NCI-H1694 treated with DMSO at 0.1 percent for 48 hours (cell line): Measurements from ENCODE around the gene FOXG1.

ENCODE experiments used
- DNase-seq: peaks from one replicate; lab custom pipeline; 2025; lab: John Stamatoyannopoulos, UW

The FOXG1 gene

GRCh38 chr14:28766469-28766955 is at the start of gene FOXG1:
TSS of gene FOXG1 (plus strand) at chr14:28766787. CDS start at chr14:28767280, 493 bp downstream.
- peak; percentile 99 for DNase-seq

- DNase-seq, result no peak
Measured at GRCh38 chr14:28719130-28719529, 47.5 kb upstream of the FOXG1 start.

- no peak for DNase-seq
Measured at GRCh38 chr14:28731358-28731757, 35.2 kb upstream of the FOXG1 start.

GRCh38 chr14:28742171-28742846 is 24.3 kb upstream of the FOXG1 start:
- DNase-seq, result no peak

- DNase-seq, result no peak
Measured at GRCh38 chr14:28744126-28744525, 22.5 kb upstream of the FOXG1 start.

- DNase-seq, result no peak
Measured at GRCh38 chr14:28745176-28745575, 21.4 kb upstream of the FOXG1 start.

GRCh38 chr14:28746247-28746646 is 20.3 kb upstream of the FOXG1 start:
- no peak for DNase-seq

- DNase-seq, result peak; percentile 79
Measured at GRCh38 chr14:28751467-28752058, 15.0 kb upstream of the FOXG1 start.

GRCh38 chr14:28754209-28754985 is 12.2 kb upstream of the FOXG1 start:
- peak; percentile 76 for DNase-seq

GRCh38 chr14:28755198-28755815 is 11.3 kb upstream of the FOXG1 start:
- DNase-seq, result no peak

- no peak for DNase-seq
Measured at GRCh38 chr14:28755884-28756268, 10.7 kb upstream of the FOXG1 start.

GRCh38 chr14:28756269-28756883 is 10.2 kb upstream of the FOXG1 start:
- no peak for DNase-seq

- DNase-seq, result no peak
Measured at GRCh38 chr14:28756884-28757570, 9.6 kb upstream of the FOXG1 start.

GRCh38 chr14:28757786-28758185 is 8.8 kb upstream of the FOXG1 start:
- no peak for DNase-seq

GRCh38 chr14:28758253-28758884 is 8.2 kb upstream of the FOXG1 start:
- DNase-seq, result no peak

GRCh38 chr14:28758885-28759652 is 7.5 kb upstream of the FOXG1 start:
- DNase-seq, result no peak

- no peak for DNase-seq
Measured at GRCh38 chr14:28759653-28760313, 6.8 kb upstream of the FOXG1 start.

GRCh38 chr14:28760431-28760996 is 6.1 kb upstream of the FOXG1 start:
- DNase-seq, result no peak
